ENCODE results near the gene ATF5. TPM values are rescaled to one million over a fixed set of nuclear protein-coding genes. Genes with fewer than 3 reads are reported as not detected.

ATF5 gene
- total RNA-seq, 1 donor from 2014 or later = 35.5 TPM

DNA sequence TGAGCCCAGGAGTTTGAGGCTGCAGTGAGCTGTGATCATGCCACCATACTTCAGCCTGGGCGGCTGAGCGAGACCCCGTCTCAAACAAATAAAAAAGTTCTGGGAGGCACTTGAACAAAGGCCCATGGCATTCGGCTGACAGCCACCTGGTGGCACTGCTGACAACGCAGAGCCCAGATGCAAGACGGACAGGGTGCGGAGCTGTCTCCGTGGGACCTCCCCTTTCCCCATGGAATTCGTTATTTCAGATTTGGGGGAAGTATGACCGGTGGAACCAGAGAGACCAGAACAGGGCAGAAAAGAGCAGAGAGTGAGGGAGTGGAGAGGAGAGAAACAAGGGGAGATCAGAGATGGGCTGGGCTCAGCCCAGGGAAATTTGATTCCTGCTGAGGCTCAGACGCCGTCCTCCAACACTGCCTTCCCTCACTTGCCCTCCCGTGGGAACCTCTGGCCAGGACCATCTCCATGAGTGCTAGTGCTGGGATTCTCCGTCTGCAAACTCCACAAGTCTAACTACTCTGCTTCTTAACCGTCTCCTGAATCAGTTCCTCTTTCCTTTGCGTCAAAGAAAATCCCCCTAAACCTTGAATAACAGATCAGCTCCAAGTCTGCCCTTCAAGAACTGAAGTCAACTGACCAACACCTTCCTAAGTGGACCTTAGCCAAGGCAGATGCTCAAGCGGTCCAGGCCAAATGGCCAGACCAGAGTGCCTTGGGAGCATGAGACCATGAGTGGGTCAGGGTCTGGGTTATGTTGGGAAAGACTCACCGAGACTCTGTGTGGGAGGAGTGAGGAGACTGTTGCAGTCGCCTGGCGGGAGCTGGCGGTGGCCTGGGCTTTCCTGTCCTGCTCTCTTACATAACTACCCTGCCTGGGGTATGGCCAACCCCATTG is 11.9 kb upstream of the ATF5 start:
- peaks cover 88% of the 10 kb centered on the region for H3K79me2 ChIP-seq (ENCODE audit: insufficient read depth, low read length)
- H3K36me3 ChIP-seq (ENCODE audit: insufficient read depth, low read length) = peaks cover 9% of the 10 kb centered on the region
- H3K27ac ChIP-seq (ENCODE audit: low read depth, low read length) = no peak overlapping the region
- H2AFZ ChIP-seq (ENCODE audit: low read depth, low read length) = no peak overlapping the region
- no peak overlapping the region for H3K4me3 ChIP-seq (ENCODE audit: insufficient read depth, low read depth, low read length)
- H3K9me3 ChIP-seq (ENCODE audit: insufficient read depth, low read depth, low read length) = no peaks in the 10 kb centered on the region
- Mint-ChIP-seq H3K27me3 (ENCODE audit: low read depth, unreplicated experiment) (no peaks in the 10 kb centered on the region), H3K9me3 (ENCODE audit: unreplicated experiment) (no peaks in the 10 kb centered on the region), H3K4me1 (ENCODE audit: low read depth, unreplicated experiment) (peaks cover 11% of the 10 kb centered on the region), H3K36me3 (ENCODE audit: low read depth, unreplicated experiment) (peaks cover 28% of the 10 kb centered on the region), H3K4me3 (ENCODE audit: unreplicated experiment) (no peak overlapping the region), H3K27ac (ENCODE audit: unreplicated experiment) (no peak overlapping the region)
- no peak for DNase-seq (ENCODE audit: low read depth)
- FAIRE-seq = no peak
- peaks cover 81% of the 10 kb centered on the region for H4K20me1 ChIP-seq (ENCODE audit: insufficient read depth, low read length)
- no peak overlapping the region for H3K4me2 ChIP-seq (ENCODE audit: low read length)
- peaks cover 8% of the 10 kb centered on the region for H3K4me1 ChIP-seq (ENCODE audit: insufficient read depth, low read length)
- no peaks in the 10 kb centered on the region for H3K27me3 ChIP-seq (ENCODE audit: insufficient read depth, low read length)
- TF ChIP-seq, protein P1, sequence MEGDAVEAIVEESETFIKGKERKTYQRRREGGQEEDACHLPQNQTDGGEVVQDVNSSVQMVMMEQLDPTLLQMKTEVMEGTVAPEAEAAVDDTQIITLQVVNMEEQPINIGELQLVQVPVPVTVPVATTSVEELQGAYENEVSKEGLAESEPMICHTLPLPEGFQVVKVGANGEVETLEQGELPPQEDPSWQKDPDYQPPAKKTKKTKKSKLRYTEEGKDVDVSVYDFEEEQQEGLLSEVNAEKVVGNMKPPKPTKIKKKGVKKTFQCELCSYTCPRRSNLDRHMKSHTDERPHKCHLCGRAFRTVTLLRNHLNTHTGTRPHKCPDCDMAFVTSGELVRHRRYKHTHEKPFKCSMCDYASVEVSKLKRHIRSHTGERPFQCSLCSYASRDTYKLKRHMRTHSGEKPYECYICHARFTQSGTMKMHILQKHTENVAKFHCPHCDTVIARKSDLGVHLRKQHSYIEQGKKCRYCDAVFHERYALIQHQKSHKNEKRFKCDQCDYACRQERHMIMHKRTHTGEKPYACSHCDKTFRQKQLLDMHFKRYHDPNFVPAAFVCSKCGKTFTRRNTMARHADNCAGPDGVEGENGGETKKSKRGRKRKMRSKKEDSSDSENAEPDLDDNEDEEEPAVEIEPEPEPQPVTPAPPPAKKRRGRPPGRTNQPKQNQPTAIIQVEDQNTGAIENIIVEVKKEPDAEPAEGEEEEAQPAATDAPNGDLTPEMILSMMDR (IDR thresholded peaks at IDR 0.05; ENCODE audit: insufficient read depth, low read depth, low read length) = no peak
- TF ChIP-seq EZH2 (IDR thresholded peaks at IDR 0.05; ENCODE audit: insufficient read depth, low read length) = no peak
- no peak overlapping the region for H3K9ac ChIP-seq (ENCODE audit: low read length)

DNA sequence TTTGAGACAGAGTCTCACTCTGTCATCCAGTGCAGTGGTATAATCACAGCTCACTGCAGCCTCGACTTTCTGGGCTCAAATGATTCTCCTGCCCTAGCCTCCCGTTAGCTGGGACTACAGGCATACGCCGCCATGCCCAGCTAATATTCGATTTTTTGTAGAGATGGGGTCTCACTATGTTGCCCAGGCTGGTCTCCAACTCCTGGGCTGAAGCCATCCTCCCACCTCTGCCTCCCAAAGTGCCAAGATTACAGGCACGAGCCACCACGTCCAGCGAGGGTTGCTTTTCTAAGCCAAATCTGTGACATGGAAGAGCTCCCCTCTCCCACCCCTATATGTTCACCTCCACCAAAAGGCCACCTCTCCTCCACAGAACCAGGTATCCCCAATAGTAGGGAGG is 10.9 kb upstream of the ATF5 start:
- FAIRE-seq = no peak
- H3K4me2 ChIP-seq (ENCODE audit: low read length) = no peak overlapping the region
- H3K4me1 ChIP-seq (ENCODE audit: insufficient read depth, low read length) = peaks cover 13% of the 10 kb centered on the region
- peaks cover 91% of the 10 kb centered on the region for H3K79me2 ChIP-seq (ENCODE audit: insufficient read depth, low read length)
- Mint-ChIP-seq H3K4me3 (ENCODE audit: unreplicated experiment) (no peak overlapping the region), H3K4me1 (ENCODE audit: low read depth, unreplicated experiment) (peaks cover 14% of the 10 kb centered on the region), H3K27ac (ENCODE audit: unreplicated experiment) (no peak overlapping the region), H3K9me3 (ENCODE audit: unreplicated experiment) (no peaks in the 10 kb centered on the region), H3K27me3 (ENCODE audit: low read depth, unreplicated experiment) (no peaks in the 10 kb centered on the region), H3K36me3 (ENCODE audit: low read depth, unreplicated experiment) (peaks cover 28% of the 10 kb centered on the region)
- no peaks in the 10 kb centered on the region for H3K9me3 ChIP-seq (ENCODE audit: insufficient read depth, low read depth, low read length)
- DNase-seq (ENCODE audit: low read depth) = no peak
- H3K36me3 ChIP-seq (ENCODE audit: insufficient read depth, low read length) = peaks cover 9% of the 10 kb centered on the region
- no peak overlapping the region for H3K4me3 ChIP-seq (ENCODE audit: insufficient read depth, low read depth, low read length)
- H4K20me1 ChIP-seq (ENCODE audit: insufficient read depth, low read length) = peaks cover 87% of the 10 kb centered on the region
- H2AFZ ChIP-seq (ENCODE audit: low read depth, low read length) = no peak overlapping the region
- H3K27me3 ChIP-seq (ENCODE audit: insufficient read depth, low read length) = no peaks in the 10 kb centered on the region
- TF ChIP-seq, protein P1 (IDR thresholded peaks at IDR 0.05; ENCODE audit: insufficient read depth, low read depth, low read length) = no peak
- no peak for TF ChIP-seq EZH2 (IDR thresholded peaks at IDR 0.05; ENCODE audit: insufficient read depth, low read length)
- no peak overlapping the region for H3K27ac ChIP-seq (ENCODE audit: low read depth, low read length)
- H3K9ac ChIP-seq (ENCODE audit: low read length) = no peak overlapping the region

Measured in astrocyte (in vitro differentiated cells and primary cell).